Lower lobe of right lung (tissue), 2 donors: ENCODE results near the gene CUX1. TPM values are rescaled to one million over a fixed set of nuclear protein-coding genes. Genes with fewer than 3 reads are reported as not detected.
"Not testable (repeated sequence)": the region's sequence is repeated elsewhere in the genome, so short reads cannot be mapped to it uniquely, and the experiment has no call there.

Experiments used
- ATAC-seq, 2 donors: fragments of 200-7000 bp; cut with Tn5 transposase; one replicate each; pipeline ENCODE4 v1.9.1; 2020 to 2022; ENCODE audit warnings: mild to moderate bottlenecking in 2 of 2, moderate library complexity in 2 of 2
- DNase-seq: peaks from one replicate; pipeline ENCODE4 v3.0.0-alpha.2; 2020
- H3K27ac ChIP-seq: fragments of 200-600 bp; one replicate; pipeline ENCODE4 v1.8.0; 2022
- H3K27me3 ChIP-seq: fragments of 200-600 bp; one replicate; pipeline ENCODE4 v1.8.0; 2022; ENCODE audit warnings: low read depth
- H3K36me3 ChIP-seq: fragments of 200-600 bp; one replicate; pipeline ENCODE4 v1.8.0; 2022; ENCODE audit warnings: mild to moderate bottlenecking
- H3K4me1 ChIP-seq: fragments of 200-600 bp; one replicate; pipeline ENCODE4 v1.8.0; 2022
- H3K4me3 ChIP-seq: fragments of 200-600 bp; one replicate; pipeline ENCODE4 v1.8.0; 2022; ENCODE audit warnings: mild to moderate bottlenecking
- H3K9me3 ChIP-seq: fragments of 200-600 bp; one replicate; pipeline ENCODE4 v1.8.0; 2022
- CTCF ChIP-seq: fragments of 200-600 bp; IDR thresholded peaks from one replicate; pipeline ENCODE4 v1.8.0; 2022; ENCODE audit warnings: antibody characterized with exemption, mild to moderate bottlenecking
- intact Hi-C: fragments of 100-400 bp; cut with DNase I; formaldehyde crosslinking; loops from one replicate; pipeline ENCODE4 v1.11.0; 2022
- total RNA-seq: library from RNA; stranded (reverse); fragmentation: NEBNext Ultra II Directional; extraction: Animal tissue kit (Norgen Biotek cat#: 25700); gene quantifications from one replicate; pipeline ENCODE4 v1.2.1, GENCODE V29; 2021
- donor health status: DM: no; HTN: yes; CAD: no; lungs with severe emphysema.

CUX1 gene
- total RNA-seq, 1 donor from 2014 or later, result 118 TPM

GRCh38 chr7:102182016-102182415 is 364.6 kb downstream of the CUX1 start:
- intact Hi-C loops, result no loop called here
- Histone ChIP-seq H3K4me3 (no peak overlapping the region), H3K27me3 (no peaks in the 10 kb centered on the region), H3K4me1 (no peaks in the 10 kb centered on the region), H3K9me3 (no peaks in the 10 kb centered on the region), H3K27ac (no peak overlapping the region), H3K36me3 (peaks cover 83% of the 10 kb centered on the region)
- no peak for TF ChIP-seq CTCF
- DNase-seq (no peak), ATAC-seq (no peak)

- ATAC-seq, DNase-seq, H3K4me1 ChIP-seq, H3K27me3 ChIP-seq, H3K9me3 ChIP-seq, intact Hi-C loops, H3K4me3 ChIP-seq, H3K27ac ChIP-seq: not testable (repeated sequence)
- H3K36me3 ChIP-seq, result peaks cover 72% of the 10 kb centered on the region
These were observed 366.4 kb downstream of the CUX1 start for GRCh38 chr7:102183848-102184247.

- Histone ChIP-seq H3K4me3 (no peak overlapping the region), H3K27me3 (no peaks in the 10 kb centered on the region)
These were observed 366.9 kb downstream of the CUX1 start for GRCh38 chr7:102184303-102184702.

GRCh38 chr7:102185796-102186195 is 368.4 kb downstream of the CUX1 start:
- no peak overlapping the region for H3K27ac ChIP-seq
- H3K27me3 ChIP-seq, result no peaks in the 10 kb centered on the region
- H3K36me3 ChIP-seq, result peaks cover 73% of the 10 kb centered on the region
- no peak for ATAC-seq
- no peaks in the 10 kb centered on the region for H3K9me3 ChIP-seq
- no peak for TF ChIP-seq CTCF
- H3K4me1 ChIP-seq, result no peaks in the 10 kb centered on the region
- H3K4me3 ChIP-seq, result no peak overlapping the region
- no peak for DNase-seq
- intact Hi-C loops, result no loop called here

More at GRCh38 chr7:102184303-102184702, 366.9 kb downstream of the CUX1 start:
- H3K9me3 ChIP-seq, result no peaks in the 10 kb centered on the region
- ATAC-seq, result no peak
- peaks cover 72% of the 10 kb centered on the region for H3K36me3 ChIP-seq
- H3K4me1 ChIP-seq, result no peaks in the 10 kb centered on the region
- no peak for DNase-seq
- no peak overlapping the region for H3K27ac ChIP-seq
- intact Hi-C loops, result no loop called here
- no peak for TF ChIP-seq CTCF

- Histone ChIP-seq H3K36me3 (peaks cover 73% of the 10 kb centered on the region), H3K4me1 (no peaks in the 10 kb centered on the region), H3K4me3 (no peak overlapping the region), H3K9me3 (no peaks in the 10 kb centered on the region), H3K27me3 (no peaks in the 10 kb centered on the region), H3K27ac (no peak overlapping the region)
- intact Hi-C loops, result no loop called here
- ATAC-seq, result no peak
- DNase-seq, result no peak
- no peak for TF ChIP-seq CTCF
These were observed 368.9 kb downstream of the CUX1 start for GRCh38 chr7:102186306-102186705.

- no peaks in the 10 kb centered on the region for H3K27me3 ChIP-seq
- no peak overlapping the region for H3K4me3 ChIP-seq
- H3K36me3 ChIP-seq, result peaks cover 73% of the 10 kb centered on the region
- no peak overlapping the region for H3K27ac ChIP-seq
- no peak for DNase-seq
- no peaks in the 10 kb centered on the region for H3K9me3 ChIP-seq
- intact Hi-C loops, result no loop called here
- TF ChIP-seq CTCF, result no peak
- no peaks in the 10 kb centered on the region for H3K4me1 ChIP-seq
- no peak for ATAC-seq
These were observed 371.3 kb downstream of the CUX1 start for GRCh38 chr7:102188746-102189145.
